Breast epithelium (tissue), 4 donors: ENCODE measurements around the gene GAL3ST2. TPM values are rescaled to one million over a fixed set of nuclear protein-coding genes. Genes with fewer than 3 reads are reported as not detected.
"Not testable (repeated sequence)": the region's sequence is repeated elsewhere in the genome, so short reads cannot be mapped to it uniquely, and the experiment has no call there.

Source experiments
- DNase-seq, 2 donors: peaks; one replicate each; pipeline ENCODE4 v3.0.0-alpha.2; 2019; ENCODE audit warnings: low spot score in 2 of 2
- H3K27ac ChIP-seq, 2 donors: fragments of 200-600 bp; sonication (generic) in 1 of 2; one replicate each; pipeline ENCODE4 v1.5.1; 2016 to 2019; ENCODE audit warnings: mild to moderate bottlenecking in 1 of 2
- H3K27me3 ChIP-seq, 2 donors: fragments of 200-600 bp; sonication (generic) in 1 of 2; one replicate each; pipeline versions ENCODE4 v1.5.1 to v1.6.0; 2017 to 2019; ENCODE audit warnings: control low read depth in 1 of 2, mild to moderate bottlenecking in 1 of 2
- H3K36me3 ChIP-seq: fragments of 200-600 bp; one replicate; pipeline ENCODE4 v1.5.1; 2019
- H3K4me1 ChIP-seq, 2 donors: fragments of 200-600 bp; sonication (generic); one replicate each; pipeline ENCODE4 v1.5.1; 2016 to 2019; ENCODE audit warnings: control low read depth in 1 of 2
- H3K4me3 ChIP-seq, 3 donors: fragments of 200-600 bp; sonication (generic); 1 replicate in 2 of 3; 2 replicates in 1 of 3; pipeline ENCODE4 v1.5.1; 2016 to 2019; ENCODE audit warnings: mild to moderate bottlenecking in 3 of 3, moderate library complexity in 2 of 3
- H3K9me3 ChIP-seq, 2 donors: fragments of 200-600 bp; sonication (generic) in 1 of 2; one replicate each; pipeline ENCODE4 v1.5.1; 2016 to 2019; ENCODE audit warnings: control low read depth in 1 of 2
- POLR2A ChIP-seq: fragments of 450-650 bp; IDR thresholded peaks from one replicate; pipeline ENCODE4 v1.6.1; 2016; ENCODE audit warnings: antibody characterized with exemption, mild to moderate bottlenecking, moderate library complexity
- POLR2AphosphoS5 ChIP-seq, 3 donors: sonication (generic); formaldehyde crosslinking; IDR thresholded peaks; one replicate each; pipeline ENCODE4 v1.6.1; 2017; ENCODE audit warnings: antibody characterized with exemption in 3 of 3
- intact Hi-C: fragments of 100-400 bp; cut with DNase I; formaldehyde crosslinking; loops from one replicate; pipeline ENCODE4 v1.15.1; 2023; ENCODE audit warnings: low total_unique reads
- total RNA-seq, 3 donors: library from RNA; depleted of rRNA; stranded (reverse); fragments of >200 nt; gene quantifications; one replicate each; pipeline ENCODE4 v1.1.0, GENCODE V29; 2016
- TF ChIP-seq, protein P1 (sequence below), 3 donors: fragments of 450-650 bp; IDR thresholded peaks; one replicate each; pipeline ENCODE4 v1.5.1; 2016 to 2017; ENCODE audit warnings: antibody characterized with exemption in 3 of 3, mild to moderate bottlenecking in 3 of 3, moderate library complexity in 3 of 3

GAL3ST2 gene
- total RNA-seq, 3 donors from 2014 or later: 2.6 TPM; not detected in 2

DNA sequence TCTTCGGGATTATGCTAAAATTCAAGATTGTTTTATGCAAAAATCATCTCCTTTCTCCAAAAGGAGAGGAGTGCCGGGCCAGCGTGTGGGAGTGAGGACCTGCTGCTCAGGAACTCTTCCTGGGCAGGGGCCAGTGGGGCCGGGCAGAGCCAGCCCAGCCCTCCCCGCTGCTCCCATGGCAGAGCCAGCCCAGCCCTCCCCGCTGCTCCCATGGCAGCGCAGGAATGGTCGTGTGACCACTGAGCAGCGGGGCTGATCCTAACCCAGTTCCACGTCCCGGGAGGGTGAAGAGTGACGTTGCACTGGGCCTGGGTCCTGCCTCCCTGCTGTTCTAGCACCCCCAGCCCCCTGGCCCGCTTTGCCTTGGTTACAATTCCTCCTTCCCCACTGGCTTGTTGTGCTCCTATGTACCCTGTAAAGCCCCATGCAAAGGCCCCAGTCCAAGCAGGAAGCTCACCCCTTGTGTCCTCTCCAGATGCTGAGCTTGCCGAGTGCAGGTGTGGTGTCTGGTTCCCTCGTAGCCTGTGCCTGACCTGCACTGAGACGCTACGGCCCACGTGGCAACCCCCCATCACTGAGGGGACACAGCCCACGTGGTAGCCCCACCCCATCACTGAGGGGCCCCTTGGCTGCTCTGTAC, 20.9 kb downstream of the GAL3ST2 start:
- no peak overlapping the region for H3K27ac ChIP-seq
- H3K9me3 ChIP-seq: no peaks in the 10 kb centered on the region
- H3K4me3 ChIP-seq: no peak overlapping the region
- intact Hi-C loops: no loop called here
- no peak for DNase-seq
- no peaks in the 10 kb centered on the region for H3K27me3 ChIP-seq
- H3K36me3 ChIP-seq: no peaks in the 10 kb centered on the region
- no peak for TF ChIP-seq POLR2A
- TF ChIP-seq, protein P1, sequence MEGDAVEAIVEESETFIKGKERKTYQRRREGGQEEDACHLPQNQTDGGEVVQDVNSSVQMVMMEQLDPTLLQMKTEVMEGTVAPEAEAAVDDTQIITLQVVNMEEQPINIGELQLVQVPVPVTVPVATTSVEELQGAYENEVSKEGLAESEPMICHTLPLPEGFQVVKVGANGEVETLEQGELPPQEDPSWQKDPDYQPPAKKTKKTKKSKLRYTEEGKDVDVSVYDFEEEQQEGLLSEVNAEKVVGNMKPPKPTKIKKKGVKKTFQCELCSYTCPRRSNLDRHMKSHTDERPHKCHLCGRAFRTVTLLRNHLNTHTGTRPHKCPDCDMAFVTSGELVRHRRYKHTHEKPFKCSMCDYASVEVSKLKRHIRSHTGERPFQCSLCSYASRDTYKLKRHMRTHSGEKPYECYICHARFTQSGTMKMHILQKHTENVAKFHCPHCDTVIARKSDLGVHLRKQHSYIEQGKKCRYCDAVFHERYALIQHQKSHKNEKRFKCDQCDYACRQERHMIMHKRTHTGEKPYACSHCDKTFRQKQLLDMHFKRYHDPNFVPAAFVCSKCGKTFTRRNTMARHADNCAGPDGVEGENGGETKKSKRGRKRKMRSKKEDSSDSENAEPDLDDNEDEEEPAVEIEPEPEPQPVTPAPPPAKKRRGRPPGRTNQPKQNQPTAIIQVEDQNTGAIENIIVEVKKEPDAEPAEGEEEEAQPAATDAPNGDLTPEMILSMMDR (IDR thresholded peaks at IDR 0.05): no peak
- TF ChIP-seq POLR2AphosphoS5 (IDR thresholded peaks at IDR 0.05): no peak
- no peaks in the 10 kb centered on the region for H3K4me1 ChIP-seq

DNA sequence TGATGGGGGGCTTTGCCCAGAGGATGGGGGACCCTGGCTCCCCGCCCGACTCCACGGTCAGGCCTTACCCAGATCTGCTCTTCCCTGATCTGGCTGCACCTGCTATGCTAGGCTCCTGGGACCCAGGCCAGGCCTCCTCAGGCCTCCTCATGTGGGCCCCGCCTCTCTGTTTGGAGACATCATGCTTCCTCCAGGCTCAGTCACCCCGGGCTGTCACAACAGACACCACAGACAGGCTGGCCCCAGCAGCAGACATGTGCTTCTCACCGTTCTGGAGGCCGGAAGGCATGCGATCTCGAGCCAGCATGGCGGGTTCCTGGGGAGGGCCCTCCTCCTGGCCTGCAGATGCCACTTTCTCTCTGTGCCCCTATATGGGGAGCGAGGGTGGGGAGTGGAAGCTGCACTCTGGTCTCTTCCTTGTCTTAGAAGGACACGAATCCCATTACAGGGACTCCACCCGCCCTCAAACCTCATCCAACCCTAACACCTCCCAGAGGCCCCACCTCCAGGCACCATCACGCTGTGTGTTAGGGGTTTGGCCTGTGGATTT, 21.5 kb downstream of the GAL3ST2 start:
- H3K4me3 ChIP-seq: no peak overlapping the region
- intact Hi-C loops: no loop called here
- TF ChIP-seq POLR2A (no peak), POLR2AphosphoS5 (IDR thresholded peaks at IDR 0.05) (no peak)
- TF ChIP-seq, protein P1 (IDR thresholded peaks at IDR 0.05): no peak
- DNase-seq: no peak
- H3K27me3 ChIP-seq: peaks cover 0 to 6% of the 10 kb centered on the region in 2 donors
- no peaks in the 10 kb centered on the region for H3K36me3 ChIP-seq
- H3K27ac ChIP-seq: no peak overlapping the region
- H3K9me3 ChIP-seq: no peaks in the 10 kb centered on the region
- H3K4me1 ChIP-seq: no peaks in the 10 kb centered on the region

DNA sequence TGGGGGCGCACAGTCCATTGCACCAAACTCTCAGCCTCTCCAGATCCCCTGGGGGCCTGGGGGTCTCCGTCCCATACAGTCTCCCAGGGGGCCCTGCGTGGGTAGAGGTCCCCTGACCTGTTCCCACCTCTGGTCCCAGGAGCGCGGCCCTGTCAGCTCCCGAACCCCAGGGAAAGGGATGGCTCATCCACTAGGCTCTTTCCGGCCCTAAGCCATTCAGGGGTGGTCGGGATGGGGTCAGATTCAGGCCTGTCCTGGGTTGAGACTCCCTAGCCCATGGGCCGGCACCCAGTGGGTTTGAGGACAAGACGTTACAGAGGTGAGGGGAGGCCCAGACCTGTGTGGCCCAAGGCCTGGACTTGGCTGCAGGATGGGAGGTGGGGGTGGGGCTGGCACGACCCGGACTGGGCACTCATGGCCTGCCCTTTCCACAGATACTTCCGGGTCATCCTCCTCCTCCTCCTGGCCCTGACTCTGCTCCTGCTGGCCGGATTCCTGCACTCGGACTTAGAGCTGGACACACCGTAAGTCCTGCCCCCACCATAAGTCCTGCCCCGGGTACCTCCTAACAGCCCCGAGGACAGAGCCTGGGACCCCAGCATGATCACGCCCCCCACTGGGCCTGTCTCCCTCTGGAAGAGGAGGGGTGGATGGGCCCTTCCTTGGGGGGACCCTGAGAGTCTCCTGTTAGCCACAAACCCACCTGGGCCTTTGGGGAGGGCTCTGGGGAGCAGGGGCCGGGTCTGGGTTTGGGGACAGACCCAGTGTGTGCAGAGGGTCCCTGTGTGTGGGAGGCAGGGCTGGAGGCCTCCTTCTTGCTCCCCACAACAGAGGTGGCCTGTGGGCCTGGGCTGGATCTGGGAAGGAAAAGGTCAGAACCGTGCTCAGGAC, 22.3 kb downstream of the GAL3ST2 start:
- no peak overlapping the region for H3K27ac ChIP-seq
- H3K36me3 ChIP-seq: no peaks in the 10 kb centered on the region
- no peaks in the 10 kb centered on the region for H3K9me3 ChIP-seq
- H3K27me3 ChIP-seq: peaks cover 0 to 13% of the 10 kb centered on the region in 2 donors
- DNase-seq: peak in 1 of 2 donors; percentile 49
- no peak overlapping the region for H3K4me3 ChIP-seq
- H3K4me1 ChIP-seq: no peaks in the 10 kb centered on the region
- intact Hi-C loops: no loop called here
- TF ChIP-seq POLR2A: no peak
- TF ChIP-seq, protein P1 (IDR thresholded peaks at IDR 0.05): no peak

DNA sequence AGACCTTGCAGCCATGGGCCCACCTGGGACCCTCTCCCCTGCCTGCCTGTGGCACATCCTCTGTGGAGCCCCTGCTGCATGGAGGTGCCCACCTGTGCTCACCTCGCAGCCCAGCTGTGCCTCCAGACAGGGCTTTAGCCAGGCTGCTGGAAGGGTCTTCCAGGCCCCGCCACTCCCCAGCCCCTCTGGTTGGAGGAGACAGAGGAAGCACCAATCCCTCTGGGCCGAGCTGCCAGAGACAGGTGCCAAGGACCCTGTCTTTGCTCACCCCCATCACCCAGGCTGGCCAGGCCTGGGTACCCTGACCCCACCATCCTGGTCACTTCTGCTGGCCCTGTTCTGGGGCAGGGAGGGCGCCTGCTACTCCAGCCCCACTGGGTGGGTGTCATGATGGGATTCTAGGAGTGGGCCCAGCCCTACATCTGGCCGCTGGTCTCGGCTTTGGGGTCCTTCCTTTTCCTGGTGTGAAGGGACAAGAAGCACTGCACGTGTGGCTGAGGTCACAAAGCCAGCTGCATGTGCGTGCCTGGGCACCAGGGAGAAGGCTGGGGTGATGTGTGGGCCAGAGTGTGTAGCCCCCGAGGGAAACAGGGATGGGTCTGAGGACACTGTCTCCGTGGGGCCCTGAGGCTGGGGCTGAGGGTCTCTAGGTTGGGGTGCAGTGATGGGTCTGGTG, 23.0 kb downstream of the GAL3ST2 start:
- TF ChIP-seq, protein P1 (IDR thresholded peaks at IDR 0.05): no peak
- no peak for TF ChIP-seq POLR2AphosphoS5 (IDR thresholded peaks at IDR 0.05)
- TF ChIP-seq POLR2A: no peak
- H3K27me3 ChIP-seq: peaks cover 0 to 21% of the 10 kb centered on the region in 2 donors
- H3K9me3 ChIP-seq: no peaks in the 10 kb centered on the region
- H3K4me1 ChIP-seq: no peaks in the 10 kb centered on the region
- intact Hi-C loops: no loop called here
- no peaks in the 10 kb centered on the region for H3K36me3 ChIP-seq
- H3K27ac ChIP-seq: no peak overlapping the region
- no peak overlapping the region for H3K4me3 ChIP-seq
- DNase-seq: no peak

DNA sequence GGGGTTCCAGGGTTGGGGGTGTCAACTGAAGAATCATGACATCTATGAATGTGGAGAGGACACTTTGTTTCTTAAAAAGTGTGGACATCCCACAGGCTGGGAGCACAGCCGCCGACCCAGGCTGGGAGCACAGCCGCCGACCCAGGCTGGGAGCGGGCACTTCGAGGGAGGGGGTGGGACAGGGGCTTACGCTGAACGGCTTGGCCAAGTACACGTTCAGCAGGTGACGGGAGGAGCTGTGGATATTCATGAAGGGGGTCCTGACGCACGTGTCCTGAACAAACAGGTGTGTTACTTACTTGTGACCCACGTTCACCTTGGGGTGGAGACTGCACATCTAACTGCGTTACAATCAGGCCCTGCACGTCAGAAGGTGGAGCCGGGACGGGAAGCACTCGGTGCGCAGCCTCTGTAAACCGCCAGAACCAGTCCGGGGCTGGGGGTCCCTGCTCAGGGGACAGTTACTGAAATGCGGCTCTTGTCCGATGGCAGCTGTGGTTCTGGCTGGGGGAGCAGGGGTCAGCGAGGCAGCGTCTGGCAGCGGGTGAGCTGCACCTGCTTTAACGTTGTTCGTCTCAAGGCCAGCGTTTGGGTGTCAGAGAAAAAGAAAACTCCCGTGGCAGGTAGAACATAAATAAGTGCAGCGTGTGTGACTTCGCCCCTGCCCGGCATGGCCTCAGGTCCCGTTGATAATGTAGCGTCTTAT, 23.7 kb downstream of the GAL3ST2 start:
- DNase-seq, intact Hi-C loops, H3K36me3 ChIP-seq, H3K4me1 ChIP-seq, H3K4me3 ChIP-seq, H3K27ac ChIP-seq, H3K9me3 ChIP-seq: not testable (repeated sequence)
- peaks cover 0 to 23% of the 10 kb centered on the region in 2 donors for H3K27me3 ChIP-seq
